Panc1 (cell line): ENCODE data around the gene PSMD4.

ENCODE experiments used
- CTCF ChIP-seq: fragments of 450-650 bp; IDR thresholded peaks from 2 replicates; pipeline ENCODE4 v1.5.1; 2017; ENCODE audit warnings: mild to moderate bottlenecking
- POLR2AphosphoS5 ChIP-seq: IDR thresholded peaks from 2 replicates; pipeline ENCODE4 v1.6.1; 2012; ENCODE audit warnings: mild to moderate bottlenecking, low read depth, low read length, moderate library complexity
- SIN3A ChIP-seq: IDR thresholded peaks from 2 replicates; pipeline ENCODE4 v1.6.1; 2012; ENCODE audit warnings: low read depth, mild to moderate bottlenecking, low read length, moderate library complexity, borderline replicate concordance; ENCODE audit not compliant: insufficient read depth
- TF ChIP-seq, protein P1 (sequence below), 2 experiments: IDR thresholded peaks; 2 replicates each; pipeline ENCODE4 v1.6.1; 2011 to 2012; ENCODE audit warnings: low read depth in 2 of 2, control low read depth in 1 of 2, low read length in 1 of 2, mild to moderate bottlenecking in 1 of 2, moderate library complexity in 1 of 2; ENCODE audit not compliant: insufficient read depth in 1 of 2

DNA sequence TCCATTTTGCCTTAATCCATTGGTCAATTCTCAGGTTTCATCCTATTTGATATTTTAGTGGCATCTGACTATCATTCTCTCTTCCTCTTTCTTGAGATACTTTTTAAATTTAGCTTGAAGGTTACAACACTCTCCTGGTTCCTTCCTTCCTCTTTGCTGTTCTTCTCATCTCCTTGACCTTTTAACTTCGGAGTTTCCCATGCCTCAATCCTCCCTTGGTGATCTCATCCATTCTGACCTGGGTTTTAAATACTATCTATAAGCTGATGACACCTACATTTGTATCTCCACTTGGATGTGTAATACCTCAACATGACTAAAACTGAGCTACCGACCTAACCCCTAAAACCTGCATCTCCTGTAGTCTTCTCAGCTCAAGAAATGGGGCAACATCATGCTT, 22.7 kb downstream of the PSMD4 start:
- no peak for TF ChIP-seq CTCF
- TF ChIP-seq POLR2AphosphoS5: no peak
- TF ChIP-seq, protein P1, sequence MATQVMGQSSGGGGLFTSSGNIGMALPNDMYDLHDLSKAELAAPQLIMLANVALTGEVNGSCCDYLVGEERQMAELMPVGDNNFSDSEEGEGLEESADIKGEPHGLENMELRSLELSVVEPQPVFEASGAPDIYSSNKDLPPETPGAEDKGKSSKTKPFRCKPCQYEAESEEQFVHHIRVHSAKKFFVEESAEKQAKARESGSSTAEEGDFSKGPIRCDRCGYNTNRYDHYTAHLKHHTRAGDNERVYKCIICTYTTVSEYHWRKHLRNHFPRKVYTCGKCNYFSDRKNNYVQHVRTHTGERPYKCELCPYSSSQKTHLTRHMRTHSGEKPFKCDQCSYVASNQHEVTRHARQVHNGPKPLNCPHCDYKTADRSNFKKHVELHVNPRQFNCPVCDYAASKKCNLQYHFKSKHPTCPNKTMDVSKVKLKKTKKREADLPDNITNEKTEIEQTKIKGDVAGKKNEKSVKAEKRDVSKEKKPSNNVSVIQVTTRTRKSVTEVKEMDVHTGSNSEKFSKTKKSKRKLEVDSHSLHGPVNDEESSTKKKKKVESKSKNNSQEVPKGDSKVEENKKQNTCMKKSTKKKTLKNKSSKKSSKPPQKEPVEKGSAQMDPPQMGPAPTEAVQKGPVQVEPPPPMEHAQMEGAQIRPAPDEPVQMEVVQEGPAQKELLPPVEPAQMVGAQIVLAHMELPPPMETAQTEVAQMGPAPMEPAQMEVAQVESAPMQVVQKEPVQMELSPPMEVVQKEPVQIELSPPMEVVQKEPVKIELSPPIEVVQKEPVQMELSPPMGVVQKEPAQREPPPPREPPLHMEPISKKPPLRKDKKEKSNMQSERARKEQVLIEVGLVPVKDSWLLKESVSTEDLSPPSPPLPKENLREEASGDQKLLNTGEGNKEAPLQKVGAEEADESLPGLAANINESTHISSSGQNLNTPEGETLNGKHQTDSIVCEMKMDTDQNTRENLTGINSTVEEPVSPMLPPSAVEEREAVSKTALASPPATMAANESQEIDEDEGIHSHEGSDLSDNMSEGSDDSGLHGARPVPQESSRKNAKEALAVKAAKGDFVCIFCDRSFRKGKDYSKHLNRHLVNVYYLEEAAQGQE (IDR thresholded peaks at IDR 0.05; ENCODE audit: insufficient read depth in 1 of 2, low read depth in 2 of 2, low read length in 1 of 2): no peak
- TF ChIP-seq SIN3A: no peak
